Spleen (tissue), 7 donors: ENCODE data around the gene NLRP3.

Source experiments
- CTCF ChIP-seq, 11 experiments: fragments of 200-600 bp in 7 of 11; fragments of 450-650 bp in 4 of 11; sonication (generic) in 4 of 11; IDR thresholded peaks in 8 of 11; conservative IDR thresholded peaks in 3 of 11; 1 replicate in 7 of 11; 2 replicates in 4 of 11; pipeline versions ENCODE4 v1.4.0 to v1.8.0; 2016 to 2021; ENCODE audit warnings: antibody characterized with exemption in 11 of 11, inconsistent platforms in 4 of 11, mild to moderate bottlenecking in 1 of 11
- POLR2A ChIP-seq, 3 donors: fragments of 450-650 bp; IDR thresholded peaks; one replicate each; pipeline ENCODE4 v1.5.1; 2017; ENCODE audit warnings: antibody characterized with exemption in 3 of 3, mild to moderate bottlenecking in 1 of 3
- donor health status: DM: no; HTN: no; CAD: no; lungs with moderate emphysema.
- donor health status: DM: no; HTN: no; CAD: no.
- donor health status: DM: no; HTN: no; CAD: no.

GRCh38 chr1:247375747-247376146 is 40.2 kb upstream of the NLRP3 start:
- TF ChIP-seq CTCF (IDR thresholded peaks at IDR 0.05 in 8 of 11, conservative IDR thresholded peaks at IDR 0.05 in 3 of 11) (no peak), POLR2A (IDR thresholded peaks at IDR 0.05) (no peak)
